GM18861 (cell line): ENCODE data around the gene CDC25A.

Experiments
- ATAC-seq: cut with Tn5 transposase; IDR thresholded peaks from one replicate; pipeline ENCODE4 v1.9.1; 2021; ENCODE audit not compliant: unreplicated experiment

CDC25A gene

DNA sequence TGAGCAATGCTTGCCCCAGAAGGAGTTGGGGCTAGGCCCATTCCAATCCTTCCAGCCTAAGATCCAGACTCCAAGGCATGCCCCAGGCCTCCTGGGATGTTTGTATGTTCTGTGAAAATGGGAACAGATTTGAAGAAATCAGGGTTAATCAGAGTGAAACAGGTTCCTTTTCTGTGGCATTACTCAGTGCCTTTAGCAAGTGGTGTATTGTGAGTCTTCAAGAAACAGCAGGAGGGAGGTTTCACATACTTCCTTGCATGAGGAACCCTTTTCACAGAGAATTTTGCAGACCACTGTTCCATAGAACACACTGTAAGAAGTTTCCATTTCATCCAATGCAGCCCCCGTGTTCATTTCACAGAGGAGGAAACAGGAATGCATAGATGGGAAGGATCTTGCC is 8.4 kb upstream of the CDC25A start:
- ATAC-seq: no peak

DNA sequence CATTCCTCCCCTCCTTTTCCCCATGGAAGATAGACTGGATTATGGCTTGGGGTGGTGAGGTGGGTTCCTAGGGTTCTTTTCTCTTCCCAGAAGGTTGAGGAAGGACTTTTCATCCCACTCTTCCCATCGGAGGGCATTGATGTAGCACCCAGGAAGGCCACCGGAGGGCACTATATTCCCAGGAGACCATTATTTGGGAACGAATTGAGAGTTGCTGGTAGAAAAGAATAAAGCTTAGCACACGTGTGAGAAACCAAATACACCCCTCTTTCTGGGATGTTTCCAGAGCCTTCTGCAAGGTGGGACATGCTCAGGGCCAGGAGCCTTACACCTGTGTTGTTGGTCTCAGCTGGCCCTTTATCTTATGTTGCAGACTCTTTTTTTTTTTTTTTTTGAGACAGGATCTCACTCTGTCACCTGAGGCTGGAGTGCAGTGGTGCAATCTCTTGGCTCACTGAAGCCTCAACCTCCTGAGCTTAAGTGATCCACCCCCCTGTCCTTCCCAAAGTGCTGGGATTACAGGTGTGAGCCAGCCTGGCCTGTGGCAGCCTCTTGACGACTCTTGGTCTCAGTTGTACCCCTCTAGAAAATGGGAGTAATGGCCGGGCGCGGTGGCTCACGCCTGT is 6.3 kb upstream of the CDC25A start:
- no peak for ATAC-seq

DNA sequence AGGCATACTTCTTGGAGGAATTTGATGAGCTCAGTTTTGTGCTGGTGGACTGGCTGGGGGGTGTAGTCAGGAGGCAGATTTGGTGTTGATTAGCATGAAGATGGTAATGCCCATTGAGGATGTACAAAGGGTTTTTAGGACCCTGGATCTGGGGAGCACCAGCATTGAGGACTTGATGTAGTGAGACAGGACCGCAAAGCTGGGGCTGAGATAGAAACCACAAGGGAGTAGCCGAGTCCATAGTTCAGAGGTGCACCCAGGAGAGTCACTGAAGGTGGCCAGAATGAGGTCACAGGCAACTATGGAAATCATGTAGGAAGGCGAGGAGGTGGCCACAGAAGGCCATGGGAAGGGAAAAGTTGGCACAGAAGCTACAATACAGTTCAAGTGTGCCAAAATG is 2.7 kb upstream of the CDC25A start:
- no peak for ATAC-seq

DNA sequence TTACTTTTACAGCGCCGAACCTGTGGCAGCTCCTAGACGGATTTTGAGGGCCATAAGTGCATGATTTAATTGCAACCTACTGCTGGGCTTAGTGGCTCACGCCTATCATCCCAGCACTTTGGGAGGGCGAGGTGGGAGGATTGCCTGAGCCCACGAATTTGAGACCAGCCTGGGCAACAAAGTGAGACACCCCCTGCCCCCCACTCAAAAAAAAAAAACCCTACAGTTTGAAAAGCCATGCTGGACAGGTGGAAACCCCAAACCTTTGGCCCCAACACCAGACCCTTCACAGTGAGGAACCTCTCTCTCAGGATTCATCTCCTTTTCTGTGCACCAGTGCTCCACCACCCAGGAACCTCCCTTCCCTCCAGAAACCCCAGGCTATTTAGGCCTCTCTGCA is 1.1 kb upstream of the CDC25A start:
- no peak for ATAC-seq

DNA sequence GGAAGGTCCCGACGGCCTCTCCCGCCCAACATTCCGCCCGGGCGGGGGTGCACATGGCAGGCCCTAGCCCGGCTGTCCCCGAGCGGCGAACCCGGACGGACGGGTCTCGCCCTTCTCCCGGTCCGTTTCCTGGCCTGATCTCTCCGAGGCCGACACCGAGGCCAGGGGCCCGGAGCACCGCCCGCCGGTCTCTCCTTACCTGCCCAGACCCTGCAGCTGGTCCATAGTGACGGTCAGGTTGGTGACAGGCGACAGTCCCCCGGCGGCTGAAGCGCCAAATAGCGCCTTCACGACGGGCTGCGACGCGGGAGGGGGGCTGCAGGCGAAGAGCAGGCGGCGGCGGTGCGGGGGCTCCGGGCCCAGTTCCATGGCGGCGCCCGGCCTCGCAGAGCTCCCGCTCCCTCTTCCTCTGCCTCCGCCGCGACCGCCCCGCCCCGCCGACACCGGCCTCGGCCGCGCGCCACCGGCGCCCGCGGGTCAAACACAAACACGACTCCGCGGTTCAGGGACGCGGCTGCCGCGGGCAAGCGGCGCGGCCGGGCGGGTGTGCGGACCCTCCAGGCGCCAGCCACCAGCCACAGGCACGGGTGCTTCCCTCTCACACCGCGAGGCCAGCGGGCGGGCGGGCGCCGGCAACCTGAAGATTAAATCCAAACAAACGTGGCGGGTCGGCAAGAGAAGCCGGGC is 495 bp downstream of the CDC25A start:
- ATAC-seq: peak; percentile 21

DNA sequence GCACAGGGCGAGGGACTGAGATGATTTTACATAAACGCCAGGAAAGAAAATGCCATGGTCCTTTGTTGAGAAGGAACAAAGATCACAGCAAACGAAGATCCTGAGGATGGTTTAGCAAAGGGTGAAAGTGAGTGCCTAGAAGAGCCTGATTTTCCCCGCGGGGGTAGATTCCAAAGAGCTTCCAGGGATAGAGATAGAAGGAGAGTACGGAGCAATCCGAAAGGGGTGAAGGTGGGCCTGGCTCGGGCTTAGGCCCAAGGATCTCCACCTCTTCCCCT is 977 bp downstream of the CDC25A start:
- ATAC-seq: no peak

DNA sequence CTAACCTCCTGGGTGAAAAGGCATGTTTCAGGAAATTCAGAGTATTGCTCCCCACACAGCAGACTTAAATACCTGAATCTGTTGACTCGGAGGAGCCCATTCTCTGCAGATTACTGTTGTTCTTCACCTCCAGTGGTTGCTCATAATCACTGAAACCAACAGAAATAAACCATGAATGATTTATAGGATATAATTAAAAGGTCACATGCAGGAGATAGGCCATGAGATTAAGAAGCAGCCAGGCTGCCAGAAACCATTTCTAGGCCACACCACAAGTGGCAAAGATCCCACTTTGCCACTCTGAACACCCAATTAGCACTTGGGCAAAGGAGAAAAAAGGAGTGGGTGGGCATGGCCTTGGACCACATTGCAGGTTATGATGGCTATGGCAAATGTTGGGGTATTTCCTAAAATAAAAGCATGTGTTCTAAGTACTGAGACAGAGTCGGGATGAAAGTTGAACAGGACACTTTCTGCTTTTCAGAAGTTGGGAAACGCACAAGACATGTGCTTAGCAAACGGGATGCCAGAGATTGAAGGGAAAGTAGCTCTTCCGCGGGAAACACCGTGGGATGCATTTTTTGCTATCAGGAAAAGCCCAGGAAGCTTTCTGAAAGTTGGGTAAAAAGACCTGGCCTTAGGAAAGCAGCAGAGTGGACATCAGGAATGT is 1.5 kb downstream of the CDC25A start:
- no peak for ATAC-seq

DNA sequence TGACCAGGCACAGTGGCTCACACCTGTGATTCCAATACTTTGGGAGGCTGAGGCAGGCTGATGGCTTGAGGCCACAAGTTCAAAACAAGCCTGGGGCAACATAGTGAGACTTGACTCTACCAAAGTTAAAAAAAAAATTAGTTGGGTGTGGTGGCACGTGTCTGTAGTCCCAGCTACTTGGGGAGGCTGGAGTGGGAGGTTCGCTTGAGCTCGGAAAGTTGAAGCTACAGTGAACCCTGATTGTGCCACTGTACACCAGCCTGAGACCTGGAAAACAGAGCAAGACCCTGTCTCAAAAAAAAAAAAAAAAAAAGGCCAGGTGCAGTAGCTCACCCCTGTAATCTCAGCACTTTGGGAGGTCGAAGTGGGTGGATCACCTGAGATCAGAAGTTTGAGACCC is 3.1 kb downstream of the CDC25A start:
- ATAC-seq: no peak

DNA sequence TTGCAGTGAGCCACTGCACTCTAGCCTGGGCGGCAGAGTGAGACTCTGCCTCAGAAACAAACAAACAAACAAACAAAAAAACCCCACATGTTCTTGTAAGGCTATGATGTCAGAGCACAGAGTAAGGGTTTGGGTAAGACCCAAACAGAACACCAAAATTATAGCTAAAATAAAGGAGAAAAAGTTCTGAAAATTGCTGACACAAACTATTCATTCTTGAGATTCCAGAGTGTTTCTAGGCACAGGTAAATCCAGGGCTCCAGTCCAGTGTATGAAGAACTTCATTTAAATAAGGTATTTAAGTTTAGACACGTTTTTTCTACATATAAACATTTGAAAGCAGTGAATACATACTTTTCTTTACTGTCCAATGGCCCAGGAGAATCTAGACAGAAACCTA is 3.9 kb downstream of the CDC25A start:
- no peak for ATAC-seq

DNA sequence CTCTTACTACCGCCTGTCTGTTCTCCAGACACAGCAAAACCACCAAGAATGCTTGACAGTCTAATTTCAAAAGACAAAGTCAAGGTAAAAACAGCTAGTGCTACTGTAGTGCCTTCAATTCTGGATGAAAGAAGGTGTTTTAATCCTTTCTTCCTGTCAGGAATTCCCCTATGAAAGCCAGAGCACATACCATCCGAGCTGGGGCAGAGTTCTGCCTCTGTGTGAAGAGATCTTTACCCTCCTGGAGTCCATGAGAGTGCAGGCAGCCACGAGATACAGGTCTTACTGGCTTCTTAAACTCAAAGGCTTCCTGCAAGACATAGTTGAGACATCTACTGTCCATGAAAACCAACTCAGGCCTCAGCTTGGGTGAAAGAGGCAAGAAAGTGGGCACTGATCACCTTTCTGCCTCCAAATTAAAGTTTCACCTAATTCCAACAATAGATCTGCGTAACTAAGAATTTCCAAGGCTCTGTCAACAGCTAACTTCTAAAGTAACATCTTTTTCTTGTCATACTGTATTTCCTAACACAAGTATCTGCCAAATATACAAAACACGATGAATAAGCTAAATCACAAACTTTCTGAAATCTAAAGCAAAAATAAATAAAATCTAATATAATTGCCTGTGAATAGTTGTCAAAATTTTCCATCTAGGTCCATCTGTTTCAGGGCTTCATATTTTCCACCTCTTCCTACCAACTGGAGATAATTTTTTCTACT is 7.5 kb downstream of the CDC25A start:
- no peak for ATAC-seq

DNA sequence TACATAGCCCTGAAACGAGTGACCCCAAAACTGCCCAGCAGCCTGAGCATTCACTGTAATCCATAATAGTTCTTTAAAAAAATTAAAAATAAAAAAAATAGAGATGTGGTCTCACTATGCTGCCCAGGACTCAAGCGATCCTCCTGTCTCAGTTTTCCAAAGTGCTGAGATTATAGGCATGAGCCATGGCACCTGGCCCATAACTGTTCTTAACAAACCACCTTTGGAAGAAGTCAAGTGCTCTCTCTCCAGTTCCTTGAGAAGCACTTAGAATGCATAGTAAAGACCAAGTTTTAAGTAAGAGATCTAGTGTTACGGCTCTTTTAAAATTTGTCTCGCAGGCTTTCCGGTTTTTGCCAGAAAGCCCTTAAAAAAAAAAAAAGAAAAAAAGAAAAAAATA is 8.2 kb downstream of the CDC25A start:
- no peak for ATAC-seq

DNA sequence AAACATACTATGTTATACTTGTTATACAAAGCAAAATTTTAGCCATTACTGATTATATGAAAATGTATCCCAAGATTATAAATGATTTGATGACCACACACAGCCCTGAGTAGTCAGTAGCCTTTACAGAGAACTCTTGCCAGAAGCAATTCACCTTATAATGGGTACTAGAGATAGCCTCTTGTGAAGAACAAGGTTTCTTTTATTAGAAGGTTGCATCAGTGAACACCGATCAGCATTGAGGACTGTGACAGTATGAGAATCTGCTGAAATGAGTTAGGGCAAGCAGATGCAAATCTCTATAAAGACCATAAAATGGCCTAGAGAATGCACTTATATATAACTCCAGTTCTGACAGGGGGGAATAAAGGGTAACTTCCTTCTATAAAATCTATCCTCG is 10.1 kb downstream of the CDC25A start:
- no peak for ATAC-seq

DNA sequence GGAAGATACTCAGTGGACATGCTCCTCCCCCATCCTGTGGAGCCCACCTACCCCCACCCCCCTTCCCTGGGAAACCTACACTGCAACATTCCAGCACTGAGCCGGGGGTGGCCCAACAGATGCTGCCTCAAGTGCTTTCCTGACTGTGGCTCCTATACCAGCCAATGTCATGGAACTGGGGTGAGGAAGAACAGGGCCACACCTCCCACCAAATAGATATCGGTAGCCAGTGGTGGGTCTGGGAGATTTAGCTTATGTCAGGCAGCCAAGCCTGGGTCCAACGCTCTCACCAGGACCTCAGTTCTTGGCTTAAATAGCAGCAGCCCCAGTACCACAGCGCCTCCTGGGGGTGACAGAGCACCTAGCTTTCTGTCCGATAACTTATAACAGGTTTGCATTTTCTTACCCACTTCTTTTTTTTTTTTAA is 30.3 kb downstream of the CDC25A start:
- ATAC-seq: no peak

DNA sequence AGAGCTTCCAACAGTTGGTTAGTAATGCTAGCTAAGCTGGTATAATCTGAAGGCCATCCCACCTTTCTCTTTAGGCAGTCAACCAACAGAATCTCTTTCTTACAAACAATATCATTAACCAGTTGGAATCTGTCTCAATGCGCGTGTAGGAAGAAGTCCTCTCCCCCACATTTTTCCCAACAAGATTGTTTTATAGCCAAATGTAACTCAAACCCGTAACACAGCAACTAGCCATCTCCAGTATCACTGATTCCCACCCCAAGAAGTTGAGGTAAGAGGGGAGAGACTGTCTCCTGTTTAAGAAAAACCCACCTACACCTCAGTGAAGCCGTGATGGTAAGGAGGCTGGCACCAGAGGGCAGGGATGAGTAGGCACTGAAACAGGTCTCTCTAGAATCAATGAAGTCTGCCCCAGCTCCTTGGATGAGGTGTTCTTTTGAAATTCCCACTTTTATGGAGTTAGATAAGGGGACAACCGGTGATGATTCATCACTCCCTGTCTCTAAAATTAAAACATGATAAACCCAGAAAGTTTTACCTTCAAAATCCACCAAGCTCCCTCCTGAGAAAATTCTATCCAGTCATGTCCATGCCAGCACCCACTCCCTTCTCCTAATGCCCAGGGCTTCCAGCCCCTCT is 30.9 kb downstream of the CDC25A start:
- no peak for ATAC-seq

DNA sequence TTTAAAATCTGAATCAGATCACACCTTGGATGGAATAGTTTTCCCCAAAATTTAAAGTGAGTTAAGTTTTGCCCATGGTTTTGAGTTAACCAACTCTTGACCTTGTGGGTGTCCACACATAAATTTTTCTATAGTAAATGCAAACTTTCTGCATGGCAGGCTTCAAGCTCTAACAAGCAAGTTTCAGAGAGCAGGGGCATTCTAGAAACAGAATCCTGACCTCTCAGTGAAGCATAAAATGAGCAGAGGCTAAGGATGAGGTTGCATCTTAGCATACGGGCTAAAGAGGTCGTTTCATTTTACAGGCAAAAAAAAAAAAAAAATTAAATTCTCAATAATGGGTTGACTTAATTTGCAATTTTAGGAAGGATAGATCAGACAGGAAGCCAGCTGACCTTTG is 32.1 kb downstream of the CDC25A start:
- ATAC-seq: no peak

DNA sequence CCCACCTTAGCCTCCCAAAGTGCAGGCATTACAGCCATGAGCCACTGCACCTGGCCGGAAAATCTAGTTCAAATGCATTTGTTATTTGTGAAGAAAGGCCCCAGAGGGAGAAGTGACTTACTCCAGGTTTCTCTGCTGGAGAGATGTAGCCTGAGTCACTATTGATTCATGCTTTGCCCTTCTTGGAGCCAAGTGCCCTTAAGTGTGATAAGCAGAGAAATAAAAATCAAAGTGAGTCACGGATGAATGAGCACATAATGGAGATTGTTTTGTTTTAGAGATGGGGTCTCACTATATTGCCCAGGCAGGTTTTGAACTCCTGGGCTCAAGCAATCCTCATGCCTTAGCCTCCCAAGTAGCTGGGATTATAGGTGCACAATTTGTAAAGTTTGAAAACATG is 33.1 kb downstream of the CDC25A start:
- ATAC-seq: no peak

DNA sequence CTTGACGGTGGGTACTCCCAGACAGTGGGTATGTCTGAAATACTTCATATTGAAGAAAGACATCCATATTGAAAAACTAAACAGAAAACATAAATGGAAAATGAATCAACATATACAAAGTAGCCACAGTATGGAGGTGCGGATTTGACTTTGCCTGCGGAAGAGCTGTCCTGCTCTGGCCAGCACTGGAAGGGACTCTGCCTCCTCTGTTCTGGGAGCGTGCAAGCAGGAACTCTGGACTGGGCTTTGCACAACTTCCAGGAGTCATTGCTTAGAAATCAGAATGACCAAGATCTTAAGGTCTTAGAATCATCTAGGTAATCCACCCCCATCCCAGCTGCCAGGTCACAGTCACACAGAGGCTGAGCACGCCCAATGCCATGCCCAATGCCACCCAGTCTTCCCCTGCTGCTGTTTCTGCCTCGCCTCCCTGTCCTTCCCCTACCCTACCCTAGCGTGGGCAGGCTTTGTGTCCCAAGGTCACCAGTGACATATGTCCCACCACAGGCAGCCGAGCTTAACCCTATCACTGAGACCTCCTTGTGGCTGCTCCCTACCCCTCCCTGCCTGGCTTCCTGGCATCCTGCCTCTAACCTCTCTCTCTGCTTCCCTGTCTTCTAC is 36.3 kb downstream of the CDC25A start:
- no peak for ATAC-seq

DNA sequence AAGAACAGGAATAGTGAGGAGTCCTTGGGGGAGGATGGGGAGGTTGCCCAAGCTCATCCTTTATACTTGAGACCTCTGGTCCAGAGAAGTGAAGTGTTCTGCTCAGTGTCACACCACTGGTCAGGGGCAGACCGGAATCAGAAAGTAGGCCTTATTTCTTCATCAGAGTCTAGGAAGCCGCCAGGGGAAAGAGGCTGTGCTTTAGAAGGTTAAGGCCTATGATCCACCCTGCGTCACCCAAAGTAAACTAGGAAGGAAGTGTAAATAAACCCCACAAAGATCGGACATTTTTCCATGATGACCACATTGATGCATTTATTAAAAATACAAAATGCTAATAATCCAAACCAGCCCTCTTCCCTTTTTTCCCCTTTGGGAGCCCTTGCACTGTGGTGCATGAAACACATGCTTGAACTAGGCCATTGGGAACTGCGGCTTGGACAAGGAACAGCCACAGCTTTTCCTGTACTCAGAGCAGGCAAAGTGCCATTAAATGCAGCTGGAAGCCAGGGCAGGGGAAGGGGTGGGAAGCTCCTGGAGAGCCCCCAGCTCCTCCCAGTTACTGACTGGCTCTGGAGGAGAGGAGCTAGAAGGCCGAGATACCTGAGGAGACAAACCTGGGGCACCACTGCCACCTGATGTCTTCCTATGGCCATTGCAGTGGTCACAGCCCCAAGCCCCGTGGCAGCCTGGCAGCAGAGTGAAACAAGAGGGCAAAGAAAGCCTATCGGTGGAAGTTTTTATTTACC is 37.0 kb downstream of the CDC25A start:
- no peak for ATAC-seq

DNA sequence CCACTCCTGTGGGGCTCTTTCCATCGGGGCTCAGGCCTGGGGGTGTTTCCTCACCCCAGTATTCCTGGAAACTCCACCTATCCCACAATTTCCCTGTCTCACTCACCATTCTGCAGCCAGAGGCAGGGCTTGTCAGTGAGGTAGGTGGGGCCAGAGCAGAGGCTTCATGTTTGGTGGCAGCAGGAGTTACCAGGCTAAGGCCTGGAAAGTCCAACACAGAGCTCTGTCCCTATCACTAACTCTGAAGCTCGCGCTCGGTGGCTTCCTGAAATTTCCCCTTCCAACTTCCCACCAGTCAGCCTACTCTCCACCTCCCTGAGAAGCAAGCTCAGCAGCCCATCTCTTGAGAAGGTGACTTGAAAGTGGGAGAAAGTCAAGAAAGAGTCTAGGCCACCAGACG is 44.2 kb downstream of the CDC25A start:
- ATAC-seq: no peak

DNA sequence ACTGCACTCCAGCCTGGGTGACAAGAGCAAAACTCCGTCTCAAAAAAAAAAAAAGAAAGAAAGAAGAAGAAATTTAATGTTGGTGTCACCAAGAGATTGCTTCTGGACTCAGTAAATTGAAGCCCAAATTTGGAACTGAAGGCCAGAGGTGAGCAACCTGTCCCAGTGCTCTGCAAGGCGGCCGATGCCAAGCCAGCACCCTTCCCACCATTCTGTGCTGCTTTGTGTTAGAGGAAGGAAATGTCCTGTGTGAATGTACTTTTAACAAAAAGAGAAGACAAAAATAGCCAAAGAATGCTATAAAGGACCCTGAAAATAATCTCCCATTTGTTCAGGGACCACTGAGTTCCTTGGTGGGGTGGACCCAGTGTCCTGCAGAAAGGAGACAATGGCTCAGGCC is 44.6 kb downstream of the CDC25A start:
- ATAC-seq: no peak
